ENCODE data around the gene TENM4.

TENM4 gene

GRCh38 chr11:79167510-79168188 lies 273.2 kb downstream of the TENM4 start:
- Histone ChIP-seq H3K27ac (no peak overlapping the region), H3K4me3 (no peak overlapping the region)
- no peak for TF ChIP-seq CTCF (IDR thresholded peaks at IDR 0.05)
- no peak for DNase-seq (ENCODE audit: low spot score)

GRCh38 chr11:79165908-79166307 lies 274.9 kb downstream of the TENM4 start:
- Histone ChIP-seq H3K4me3 (no peak overlapping the region), H3K27ac (no peak overlapping the region)
- TF ChIP-seq CTCF (IDR thresholded peaks at IDR 0.05), result no peak
- no peak for DNase-seq (ENCODE audit: low spot score)

GRCh38 chr11:79160791-79161403 lies 279.9 kb downstream of the TENM4 start:
- no peak for DNase-seq (ENCODE audit: low spot score)
- Histone ChIP-seq H3K4me3 (no peak overlapping the region), H3K27ac (no peak overlapping the region)
- no peak for TF ChIP-seq CTCF (IDR thresholded peaks at IDR 0.05)

DNA sequence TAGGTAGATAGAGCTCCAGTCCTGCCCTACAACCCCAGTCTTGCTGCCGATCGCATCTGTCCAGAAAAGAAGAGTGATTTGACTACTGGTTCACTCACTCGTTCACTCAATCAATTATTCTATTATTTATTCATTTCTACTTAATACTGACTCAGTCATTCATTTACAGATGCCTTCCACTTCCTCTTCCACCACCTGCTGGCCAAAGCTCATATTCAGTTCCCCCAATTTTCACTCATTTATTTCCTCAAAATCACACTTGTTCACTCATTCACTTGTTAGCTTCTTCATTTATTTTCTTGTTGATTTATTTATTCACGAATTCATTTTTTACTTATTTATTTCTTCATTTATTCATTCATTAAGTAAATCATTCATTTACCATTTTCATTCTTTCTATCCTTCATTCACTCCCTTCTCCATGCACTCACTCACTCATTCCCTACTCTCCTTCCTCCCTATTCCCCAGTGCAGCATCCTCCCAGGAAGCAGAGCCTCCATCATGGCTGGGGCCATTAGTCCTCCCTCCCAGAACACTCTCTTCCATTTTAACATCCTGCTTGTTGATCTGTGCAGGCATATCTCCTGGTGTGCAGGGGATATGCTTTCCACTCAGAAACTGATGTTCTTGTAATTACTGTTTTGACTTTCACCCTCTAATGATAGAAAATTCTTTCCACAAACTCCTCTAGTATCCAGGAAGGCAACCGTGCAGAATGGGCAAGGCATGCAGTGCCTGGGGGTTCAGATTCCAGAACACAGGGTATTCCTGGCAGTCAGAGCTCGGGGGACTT lies 281.0 kb downstream of the TENM4 start:
- Histone ChIP-seq H3K4me3 (no peak overlapping the region), H3K27ac (no peak overlapping the region)
- TF ChIP-seq CTCF (IDR thresholded peaks at IDR 0.05), result no peak
- no peak for DNase-seq (ENCODE audit: low spot score)

DNA sequence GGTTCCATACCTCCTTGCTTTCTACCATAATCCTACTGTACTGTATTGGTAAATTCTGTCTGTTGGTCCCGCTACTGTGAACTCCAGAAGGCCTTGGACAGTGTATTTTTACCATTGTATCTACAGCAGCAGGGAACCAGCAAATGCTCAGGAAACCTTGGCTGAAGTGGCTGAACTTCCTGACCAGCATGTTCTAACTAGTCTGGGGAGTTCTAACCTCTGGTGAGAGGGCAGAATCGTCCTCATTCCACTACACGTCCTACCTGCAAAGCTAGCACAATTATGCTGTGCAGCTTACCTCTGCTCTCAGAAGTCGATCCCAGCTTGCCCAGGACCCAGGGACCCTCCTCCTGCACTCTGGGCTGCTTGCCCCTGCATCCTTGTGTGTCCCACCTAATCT lies 283.1 kb downstream of the TENM4 start:
- TF ChIP-seq CTCF (IDR thresholded peaks at IDR 0.05), result no peak
- no peak overlapping the region for H3K27ac ChIP-seq
- DNase-seq (ENCODE audit: low spot score), result no peak
- H3K4me3 ChIP-seq, result no peak overlapping the region

DNA sequence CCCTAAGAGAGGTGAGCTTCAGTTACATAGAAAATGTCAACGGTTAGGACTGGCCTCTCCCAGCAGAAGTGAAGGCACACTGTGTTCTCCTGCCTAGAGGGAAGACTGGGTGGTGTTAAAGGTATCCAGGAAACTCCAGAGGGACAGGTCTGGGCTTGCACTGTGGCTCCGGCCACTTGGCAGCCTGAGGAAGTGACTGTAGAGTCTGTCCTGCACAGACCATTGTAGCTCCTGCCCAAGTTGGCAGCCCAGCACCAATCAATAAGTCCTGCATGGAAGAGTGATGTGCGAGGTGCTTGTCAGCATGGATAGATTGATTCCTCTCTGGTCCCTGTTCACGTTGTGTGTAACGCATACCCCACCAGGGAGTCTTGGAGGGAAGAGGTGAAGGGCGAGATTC lies 284.8 kb downstream of the TENM4 start:
- no peak overlapping the region for H3K4me3 ChIP-seq
- TF ChIP-seq CTCF (IDR thresholded peaks at IDR 0.05), result no peak
- no peak for DNase-seq (ENCODE audit: low spot score)
- no peak overlapping the region for H3K27ac ChIP-seq
